CD4-positive, alpha-beta T cell treated with Interleukin-2 at 100 ng/mL for 4 hours (primary cell): ENCODE measurements around the gene ASNS.
"Not testable (repeated sequence)": the region's sequence is repeated elsewhere in the genome, so short reads cannot be mapped to it uniquely, and the experiment has no call there.

Experiments
- DNase-seq: peaks from one replicate; pipeline ENCODE4 v3.0.0-alpha.2; 2020; ENCODE audit warnings: low spot score

The ASNS gene, protein sequence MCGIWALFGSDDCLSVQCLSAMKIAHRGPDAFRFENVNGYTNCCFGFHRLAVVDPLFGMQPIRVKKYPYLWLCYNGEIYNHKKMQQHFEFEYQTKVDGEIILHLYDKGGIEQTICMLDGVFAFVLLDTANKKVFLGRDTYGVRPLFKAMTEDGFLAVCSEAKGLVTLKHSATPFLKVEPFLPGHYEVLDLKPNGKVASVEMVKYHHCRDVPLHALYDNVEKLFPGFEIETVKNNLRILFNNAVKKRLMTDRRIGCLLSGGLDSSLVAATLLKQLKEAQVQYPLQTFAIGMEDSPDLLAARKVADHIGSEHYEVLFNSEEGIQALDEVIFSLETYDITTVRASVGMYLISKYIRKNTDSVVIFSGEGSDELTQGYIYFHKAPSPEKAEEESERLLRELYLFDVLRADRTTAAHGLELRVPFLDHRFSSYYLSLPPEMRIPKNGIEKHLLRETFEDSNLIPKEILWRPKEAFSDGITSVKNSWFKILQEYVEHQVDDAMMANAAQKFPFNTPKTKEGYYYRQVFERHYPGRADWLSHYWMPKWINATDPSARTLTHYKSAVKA

DNA sequence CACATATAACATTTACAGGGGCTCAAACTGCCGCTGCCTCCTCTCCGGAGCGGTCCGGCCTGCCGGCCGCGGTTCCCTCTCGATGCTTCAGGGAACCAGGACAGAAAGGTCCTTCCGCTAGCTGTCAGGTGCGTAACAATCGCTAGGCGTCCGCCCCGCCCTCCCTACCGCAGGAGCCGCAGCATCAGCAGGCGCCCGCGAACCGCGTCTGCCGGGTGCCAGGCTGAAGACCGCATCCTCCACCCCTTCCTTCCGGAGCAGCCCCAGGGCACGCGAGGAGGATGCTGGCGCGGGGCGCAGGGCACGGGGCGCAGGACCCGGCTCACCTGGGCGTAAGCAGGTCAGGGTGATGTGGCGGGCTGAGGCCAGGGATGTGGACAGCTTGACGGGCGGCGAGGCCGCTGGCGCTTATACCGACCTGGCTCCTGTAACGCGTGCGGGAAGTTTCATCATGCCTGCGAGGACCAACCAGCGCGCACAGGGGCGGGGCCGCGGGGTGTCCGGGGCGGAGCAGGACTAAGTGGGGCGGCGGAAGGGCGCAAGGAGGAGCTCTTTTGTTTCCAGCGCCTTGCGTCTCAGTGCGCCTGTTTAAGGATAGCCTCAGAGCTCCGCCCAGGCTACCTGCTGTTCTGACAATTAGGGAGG, at the start of gene ASNS:
ASNS (minus strand) TSS at position 384 of the 645 bp plus-strand sequence. CDS start 3,252 bp downstream, outside the sequence.
- DNase-seq, result peak; percentile 76

DNA sequence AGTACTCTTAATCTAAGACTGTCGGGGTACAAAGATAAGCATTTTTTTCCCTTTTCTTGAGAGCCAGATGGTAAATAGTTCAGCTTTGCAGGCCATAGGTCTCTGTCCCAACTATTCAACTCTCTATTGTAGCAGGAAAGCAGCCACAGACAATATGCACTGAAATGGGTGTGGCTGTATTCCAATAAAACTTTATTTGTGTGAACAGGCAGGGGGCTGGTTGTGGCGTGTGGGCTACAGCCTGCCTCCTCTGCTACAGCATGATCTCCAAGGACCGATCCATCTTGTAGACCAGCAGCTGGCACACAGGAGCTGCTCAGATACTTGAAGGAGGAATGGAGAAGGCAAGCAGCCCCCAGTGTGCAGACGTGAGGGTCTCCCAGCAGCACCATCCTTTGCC, 49.0 kb upstream of the ASNS start:
- DNase-seq, result not testable (repeated sequence)

DNA sequence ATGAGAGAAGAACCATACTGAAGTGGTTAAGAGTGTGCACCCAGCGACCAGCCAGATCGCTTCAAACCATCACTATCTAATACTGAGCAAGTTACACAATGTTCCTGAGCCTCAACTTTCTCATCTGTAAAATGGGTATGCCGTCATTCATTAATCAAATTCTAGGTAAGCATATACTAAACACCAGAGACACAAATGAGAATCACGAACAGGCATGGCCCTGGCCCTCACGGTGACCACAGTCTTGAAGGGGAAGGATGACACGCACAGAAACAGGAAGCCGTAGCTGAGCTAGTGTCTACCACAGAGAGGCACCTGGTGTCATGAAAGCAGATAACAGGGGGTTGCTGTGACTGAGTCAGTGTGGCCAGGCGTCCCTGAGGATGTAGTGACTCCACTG, 43.1 kb upstream of the ASNS start:
- DNase-seq, result not testable (repeated sequence)

DNA sequence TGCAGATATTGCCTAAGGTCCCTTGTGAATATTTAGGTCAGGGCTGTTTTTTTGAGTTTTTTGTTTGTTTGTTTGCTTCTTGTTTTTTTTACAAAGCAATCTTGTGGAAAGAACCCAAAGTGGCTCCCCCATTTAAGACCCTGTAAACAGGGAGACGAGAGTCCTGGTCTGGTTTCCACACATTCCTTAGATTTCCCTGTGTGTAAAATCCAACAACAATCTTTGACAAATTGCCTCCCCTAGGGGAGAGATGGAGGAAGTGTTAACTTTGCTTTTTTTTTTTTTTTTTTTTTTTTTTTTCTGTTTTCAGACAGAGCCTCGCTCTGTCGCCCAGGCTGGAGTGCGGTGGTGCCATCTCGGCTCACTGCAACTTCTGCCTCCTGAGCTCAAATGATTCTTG, 40.1 kb upstream of the ASNS start:
- DNase-seq, result not testable (repeated sequence)

DNA sequence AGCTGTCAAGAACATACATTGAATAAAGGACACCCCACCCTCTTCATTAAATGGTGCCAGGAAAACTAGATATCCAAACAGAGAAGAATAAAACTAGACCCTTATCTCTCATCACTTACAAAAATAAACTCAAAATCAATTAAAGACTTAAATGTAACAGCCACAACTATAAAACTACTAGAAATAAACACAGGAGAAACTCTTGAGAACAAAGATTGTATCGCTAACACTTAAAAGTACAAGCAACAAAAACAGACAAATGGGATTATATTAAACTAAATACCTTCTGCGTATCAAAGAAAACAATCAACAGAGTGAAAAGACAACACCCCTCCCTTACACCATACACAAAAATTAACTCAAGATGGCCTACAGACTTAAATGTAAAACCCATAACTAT, 24.7 kb upstream of the ASNS start:
- not testable (repeated sequence) for DNase-seq

DNA sequence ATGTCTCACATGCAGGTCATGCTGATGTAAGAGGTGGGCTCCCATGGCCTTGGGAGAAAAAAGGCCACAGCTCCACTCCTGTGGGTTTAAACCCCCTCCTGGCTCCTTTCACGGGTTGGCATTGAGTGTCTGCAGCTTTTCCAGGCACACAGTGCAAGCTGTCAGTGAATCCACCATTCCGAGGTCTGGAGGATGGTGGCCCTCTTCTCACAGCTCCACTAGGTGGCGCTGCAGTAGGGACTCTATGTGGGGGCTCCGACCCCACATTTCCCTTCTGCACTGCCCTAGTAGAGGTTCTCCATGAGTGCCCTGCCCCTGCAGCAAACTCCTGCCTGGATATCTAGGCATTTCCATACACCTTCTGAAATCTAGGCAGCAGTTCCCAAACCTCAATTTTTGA, 19.5 kb upstream of the ASNS start:
- not testable (repeated sequence) for DNase-seq

DNA sequence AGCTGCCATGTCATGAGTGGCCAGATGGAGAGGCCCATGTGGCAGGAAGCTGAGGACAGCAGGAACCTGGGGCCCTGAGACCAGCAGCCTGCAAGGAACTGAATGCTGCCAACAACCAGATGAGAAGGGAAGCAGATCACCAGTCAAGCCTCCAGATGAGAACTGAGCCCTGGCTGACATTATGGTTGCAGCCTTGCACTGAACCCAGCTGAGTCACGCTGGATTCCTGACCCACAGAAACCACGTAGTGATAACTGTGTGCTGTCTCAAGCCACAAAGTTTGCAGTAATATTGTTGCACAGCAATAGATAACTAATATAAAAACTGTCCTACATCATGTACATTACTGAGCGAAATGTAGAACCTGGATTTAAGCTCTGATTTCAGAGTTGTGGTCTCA, 7.3 kb upstream of the ASNS start:
- not testable (repeated sequence) for DNase-seq

DNA sequence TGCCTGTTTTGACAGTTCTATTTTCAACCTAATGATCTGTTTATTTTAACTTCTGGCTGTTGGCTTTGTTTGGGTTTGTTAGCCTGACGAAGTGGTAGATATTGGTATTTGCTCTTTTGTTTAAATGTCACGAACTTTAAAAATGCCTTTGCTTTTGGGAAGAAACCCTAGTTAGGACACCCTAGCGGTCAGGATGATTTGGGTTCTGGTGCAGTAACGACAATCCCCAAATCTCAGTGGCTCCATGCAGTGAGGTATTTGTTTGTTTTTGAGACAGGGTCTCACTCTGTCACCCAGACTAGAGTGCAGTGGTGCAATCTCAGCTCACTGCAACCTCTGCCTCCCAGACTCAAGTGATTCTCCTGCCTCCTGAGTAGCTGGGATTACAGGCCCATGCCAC, 2.7 kb upstream of the ASNS start:
- DNase-seq, result not testable (repeated sequence)

DNA sequence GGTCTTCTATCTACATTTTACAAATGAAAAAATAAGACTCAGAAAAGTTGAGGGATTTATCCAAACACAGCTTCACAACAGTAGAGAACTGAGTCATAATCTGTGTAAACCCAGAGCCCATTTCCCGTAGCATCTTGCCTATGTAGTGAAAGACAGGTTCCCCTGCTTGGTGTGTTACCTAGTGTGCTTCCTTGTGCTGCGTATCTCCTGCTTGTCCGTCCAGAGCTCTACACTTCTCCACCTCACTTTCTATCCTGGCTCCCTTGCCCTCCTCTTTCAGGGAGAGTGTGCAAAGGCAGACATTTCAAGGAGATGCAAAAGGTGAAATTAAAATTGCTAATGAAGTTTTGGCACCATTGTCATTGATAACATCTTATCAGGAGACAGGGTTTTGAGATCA, 1.4 kb upstream of the ASNS start:
- DNase-seq, result no peak

DNA sequence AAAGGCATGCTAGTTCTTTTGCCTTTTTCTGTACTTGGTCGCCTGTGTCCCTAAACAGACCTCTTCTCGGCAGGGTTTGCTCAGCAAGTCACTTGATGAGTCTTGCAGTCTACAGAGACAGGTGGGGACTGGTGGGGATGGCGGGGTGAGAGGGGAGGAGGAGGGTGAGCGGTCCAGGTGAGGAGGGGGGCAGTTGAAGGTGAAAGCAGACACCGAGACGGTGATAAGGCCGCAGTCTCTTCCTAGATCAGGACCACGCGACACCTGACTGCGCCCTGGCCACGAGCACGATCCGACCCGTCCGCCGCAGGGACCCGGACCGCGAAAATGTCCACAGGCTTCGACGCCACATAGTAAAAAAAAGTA, 566 bp downstream of the ASNS start:
- peak; percentile 11 for DNase-seq

DNA sequence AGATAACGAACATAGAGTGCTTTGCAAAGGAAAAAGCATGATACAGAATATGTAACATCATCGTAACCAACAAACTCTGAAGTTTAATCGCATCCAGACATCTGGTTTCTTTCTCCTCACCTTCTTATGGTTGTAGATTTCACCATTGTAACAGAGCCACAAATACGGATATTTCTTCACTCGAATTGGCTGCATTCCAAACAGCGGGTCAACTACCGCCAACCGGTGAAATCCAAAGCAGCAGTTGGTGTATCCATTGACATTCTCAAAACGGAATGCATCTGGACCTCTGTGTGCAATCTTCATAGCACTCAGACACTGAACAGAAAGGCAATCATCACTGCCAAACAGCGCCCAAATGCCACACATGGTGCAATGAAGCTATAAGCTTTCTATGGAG, 3.4 kb downstream of the ASNS start:
- DNase-seq, result no peak

DNA sequence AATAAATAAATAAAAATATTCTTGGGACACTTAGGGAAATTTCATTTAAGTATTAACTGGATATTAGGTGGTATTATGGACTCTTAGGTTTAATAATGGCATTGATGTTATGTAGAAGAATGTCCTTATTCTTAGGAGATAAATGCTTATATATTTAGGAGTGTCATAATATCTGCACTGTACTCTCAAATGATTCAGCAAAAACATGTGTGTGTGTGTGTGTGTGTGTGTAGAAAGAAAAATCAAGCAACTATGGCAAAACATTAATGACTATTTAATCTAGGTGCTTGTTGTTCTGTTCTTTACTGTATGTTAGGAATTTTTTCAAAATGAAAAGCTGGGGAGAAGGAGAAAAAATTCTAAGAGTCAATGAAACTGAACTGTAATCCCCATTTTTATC, 3.9 kb downstream of the ASNS start:
- DNase-seq, result no peak

DNA sequence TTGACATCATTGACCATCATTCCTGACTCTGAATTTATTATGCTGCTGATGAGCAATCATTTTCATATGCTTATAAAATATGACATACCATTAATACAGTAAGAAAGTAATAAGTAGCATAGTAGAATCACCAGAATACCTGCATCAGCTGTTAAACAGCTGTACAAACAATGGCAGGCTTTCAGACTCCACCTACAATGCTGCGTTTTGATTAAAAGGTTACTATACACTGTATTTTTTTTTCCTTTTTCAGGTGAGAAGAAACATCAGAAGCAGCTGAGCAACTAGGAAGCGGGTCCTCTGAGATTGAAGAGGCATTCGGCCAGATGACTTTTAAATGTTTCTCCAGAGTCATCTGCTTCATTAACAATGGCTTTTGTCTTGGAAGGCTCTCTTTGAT, 7.1 kb downstream of the ASNS start:
- no peak for DNase-seq

DNA sequence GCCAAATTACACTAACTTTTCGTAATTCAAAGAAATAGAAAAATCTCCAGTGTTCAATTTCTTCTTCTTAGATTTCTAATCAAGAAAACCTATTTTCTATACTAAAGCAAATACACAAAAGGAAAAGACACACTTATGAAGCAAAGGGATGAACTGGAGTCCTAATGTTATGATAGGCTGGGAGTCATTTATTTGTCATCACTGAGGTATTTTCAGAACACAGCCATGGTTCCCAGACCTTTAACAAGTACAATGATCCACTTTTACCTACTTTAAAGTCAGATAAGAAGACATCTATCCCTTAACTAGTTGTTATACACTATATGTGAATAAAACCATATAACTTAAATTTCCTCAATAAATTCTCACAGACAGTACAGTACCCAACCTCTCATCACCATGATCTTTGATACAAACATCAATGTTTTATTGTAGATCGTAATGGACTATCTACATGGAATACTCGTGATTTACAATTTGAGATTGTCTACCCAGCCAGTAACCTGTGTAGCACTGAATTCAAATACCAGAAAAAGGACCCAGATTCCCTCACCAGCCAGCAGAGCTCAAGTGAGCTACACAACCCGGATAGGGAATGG, 12.5 kb downstream of the ASNS start:
- no peak for DNase-seq

DNA sequence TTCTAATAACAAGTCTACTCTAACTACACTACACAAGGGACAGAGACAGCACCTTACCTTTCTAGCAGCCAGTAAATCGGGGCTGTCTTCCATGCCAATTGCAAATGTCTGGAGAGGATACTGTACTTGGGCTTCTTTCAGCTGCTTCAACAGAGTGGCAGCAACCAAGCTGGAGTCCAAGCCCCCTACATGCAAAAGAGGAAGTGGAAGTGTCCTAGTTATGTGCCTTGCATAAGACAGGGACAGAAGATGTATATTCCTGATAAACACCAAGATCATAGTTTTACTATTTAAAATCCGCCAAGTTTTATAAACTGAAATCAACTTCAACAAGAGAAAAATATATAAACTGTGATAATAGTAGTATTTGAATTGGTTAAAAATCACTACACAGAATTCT, 14.0 kb downstream of the ASNS start:
- no peak for DNase-seq

DNA sequence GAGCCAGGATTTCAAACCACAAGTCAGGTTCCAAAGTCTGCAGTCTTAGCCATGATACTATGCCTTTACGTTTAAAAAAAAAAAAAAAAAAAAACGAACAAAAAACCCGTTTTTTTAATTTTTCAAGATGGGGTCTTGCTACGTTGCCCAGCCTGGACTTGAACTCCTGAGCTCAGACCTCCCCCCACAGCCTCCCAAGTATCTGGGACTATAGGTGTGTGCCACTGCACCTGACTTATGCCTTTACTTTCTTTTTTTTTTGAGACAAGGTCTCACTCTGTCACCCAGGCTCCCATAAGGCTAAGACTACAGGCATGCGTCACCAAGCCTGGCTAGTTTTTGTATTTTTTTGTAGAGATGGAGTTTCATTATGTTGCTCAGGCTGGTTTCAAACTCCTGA, 14.7 kb downstream of the ASNS start:
- DNase-seq, result no peak

DNA sequence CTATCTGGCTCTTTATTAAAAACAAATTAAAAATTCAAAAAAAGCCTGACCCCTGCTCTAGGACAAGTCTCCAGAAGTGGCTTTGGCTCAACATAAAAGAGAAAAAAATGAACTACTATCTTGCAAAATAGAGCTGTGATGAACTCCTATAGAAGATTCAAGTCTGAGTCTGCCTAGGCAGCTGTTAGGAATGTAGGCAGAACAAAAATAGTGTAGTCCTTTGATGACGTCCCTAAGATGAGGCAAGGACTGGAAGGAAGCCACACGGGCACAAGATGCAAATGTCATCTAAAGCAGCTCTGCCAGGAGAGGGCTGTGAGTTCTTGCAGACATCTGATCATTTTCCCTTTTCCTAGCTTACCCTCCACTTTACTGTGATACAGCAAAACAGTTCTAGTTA, 20.5 kb downstream of the ASNS start:
- no peak for DNase-seq

DNA sequence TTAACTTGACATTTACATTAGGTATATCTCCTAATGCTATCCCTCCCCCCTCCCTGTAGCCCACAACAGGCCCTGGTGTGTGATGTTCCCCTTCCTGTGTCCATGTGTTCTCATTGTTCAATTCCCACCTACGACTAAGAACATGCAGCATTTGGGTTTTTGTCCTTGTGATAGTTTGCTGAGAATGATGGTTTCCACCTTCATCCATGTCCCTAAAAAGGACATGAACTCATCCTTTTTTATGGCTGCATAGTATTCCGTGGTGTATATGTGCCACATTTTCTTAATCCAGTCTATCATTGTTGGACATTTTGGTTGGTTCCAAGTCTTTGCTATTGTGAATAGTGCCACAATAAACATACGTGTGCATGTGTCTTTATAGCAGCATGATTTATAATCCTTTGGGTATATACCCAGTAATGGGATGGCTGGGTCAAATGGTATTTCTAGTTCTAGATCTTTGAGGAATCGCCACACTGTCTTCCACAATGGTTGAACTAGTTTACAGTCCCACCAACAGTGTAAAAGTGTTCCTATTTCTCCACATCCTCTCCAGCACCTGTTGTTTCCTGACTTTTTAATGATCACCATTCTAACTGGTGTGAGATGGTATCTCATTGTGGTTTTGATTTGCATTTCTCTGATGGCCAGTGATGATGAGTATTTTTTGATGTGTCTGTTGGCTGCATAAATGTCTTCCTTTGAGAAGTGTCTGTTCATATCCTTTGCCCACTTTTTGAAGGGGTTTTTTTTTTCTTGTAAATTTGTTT, 21.8 kb downstream of the ASNS start:
- not testable (repeated sequence) for DNase-seq

DNA sequence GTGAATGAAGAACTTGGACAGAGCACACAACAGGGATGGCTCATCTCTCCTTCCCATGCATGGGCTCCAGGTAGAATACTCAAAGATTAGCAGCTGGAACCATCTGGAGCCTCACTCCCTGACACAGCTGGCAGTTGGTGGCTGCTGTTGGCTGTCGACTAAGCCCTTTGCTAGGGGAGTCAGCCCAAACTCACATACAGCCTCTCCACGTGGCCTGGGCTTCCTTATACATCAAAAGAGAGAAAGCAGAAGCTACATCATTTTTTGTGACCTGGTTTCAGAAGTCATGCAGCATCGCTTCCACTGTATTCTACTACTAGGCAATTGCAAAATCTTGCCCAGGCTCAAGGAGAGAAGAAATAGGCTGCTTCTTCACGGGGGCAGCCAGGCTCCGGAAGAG, 24.4 kb downstream of the ASNS start:
- no peak for DNase-seq

DNA sequence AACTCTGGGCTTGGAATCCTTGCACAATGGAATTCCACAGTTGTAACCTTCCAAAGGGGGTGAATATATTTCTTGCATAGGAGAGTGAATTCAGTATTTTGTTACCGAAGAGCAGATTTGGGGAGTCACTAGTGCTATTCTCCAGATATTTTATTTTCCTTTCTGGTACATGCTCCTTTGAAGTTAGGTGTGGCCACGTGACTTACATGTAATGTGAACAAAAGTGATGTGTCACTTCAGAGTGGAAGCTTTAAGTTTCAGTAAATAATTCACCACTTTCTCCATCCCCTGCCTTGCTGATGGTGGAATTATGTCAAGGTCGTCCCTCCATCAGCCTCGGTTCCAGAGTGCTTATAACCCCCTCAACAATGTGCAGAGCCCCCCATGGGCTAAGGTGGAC, 25.3 kb downstream of the ASNS start:
- no peak for DNase-seq

DNA sequence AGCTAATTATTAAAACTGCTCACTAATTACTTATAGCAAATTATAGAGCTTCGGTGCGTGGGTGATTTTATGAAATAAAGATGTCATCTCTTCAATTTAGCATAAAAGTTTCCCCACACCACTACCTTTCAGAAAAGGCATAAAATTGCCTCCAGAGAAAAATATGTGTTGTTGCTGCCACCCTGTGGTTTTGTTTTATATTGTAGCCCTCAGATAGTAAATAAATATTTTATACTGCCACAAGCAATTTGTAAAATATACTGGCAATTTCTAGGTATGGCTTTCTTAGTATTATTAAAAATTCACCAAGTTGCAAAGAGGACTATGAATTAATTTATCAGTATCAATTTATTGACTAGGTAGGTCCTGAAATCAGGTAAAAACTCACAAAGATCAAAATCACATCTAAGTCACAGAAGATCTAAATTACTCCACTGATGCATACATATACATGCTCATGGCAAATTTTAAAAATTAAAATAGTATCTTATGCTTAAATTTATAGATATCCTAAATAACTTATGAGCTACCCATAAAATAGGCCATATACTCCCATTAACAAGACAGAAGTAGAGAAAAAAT, 26.5 kb downstream of the ASNS start:
- peak; percentile 23 for DNase-seq

DNA sequence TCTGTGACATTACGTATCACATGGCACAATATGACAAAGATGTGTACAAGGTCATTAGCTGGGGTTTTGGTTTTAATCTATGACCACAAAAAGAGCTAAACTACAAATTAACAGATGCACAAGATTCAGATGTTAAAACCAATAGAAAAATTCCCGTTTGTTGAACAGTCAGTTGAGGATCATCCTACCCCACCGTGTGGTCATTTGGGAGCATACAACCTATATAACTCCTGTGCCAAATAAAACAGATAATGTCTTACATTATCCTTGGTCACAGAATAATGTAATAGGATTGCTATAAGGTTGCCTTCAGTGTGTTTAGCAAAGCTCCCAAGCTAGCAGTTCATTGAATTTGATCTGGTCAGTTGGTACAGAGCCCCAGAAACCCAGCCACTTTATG, 28.2 kb downstream of the ASNS start:
- no peak for DNase-seq
